K562 (cell line): ENCODE measurements around the gene RPL22. TPM values are rescaled to one million over a fixed set of nuclear protein-coding genes. Genes with fewer than 3 reads are reported as not detected.

Experiments used
- ATAC-seq: fragments of 200-7000 bp; cut with Tn5 transposase; 3 replicates; pipeline ENCODE4 v1.9.1; 2020; ENCODE audit warnings: moderate library complexity
- BruUV-seq: library from RNA; stranded (reverse); fragments of 400-500 nt; replicated peaks from 2 replicates; lab custom pipeline; 2021; lab: Mats Ljungman, UMichigan
- CTCF ChIA-PET: fragments of 300-600 bp; formaldehyde crosslinking; extraction: SDS; loops from one replicate; lab custom pipeline; 2021; ENCODE audit warnings: low intra/inter-chr PET ratio; lab: Yijun Ruan, JAX
- POLR2A ChIA-PET: fragments of 300-600, 350-650 bp; sonication (Branson Sonifier 250); formaldehyde crosslinking; extraction: SDS; loops from one replicate; lab custom pipeline; 2021; ENCODE audit warnings: antibody characterized with exemption, inconsistent platforms; lab: Yijun Ruan, JAX
- DNase-seq, 4 experiments: peaks; one replicate each; pipeline versions ENCODE4 v3.0.0 to v3.0.0-alpha.2; 2011 to 2018; ENCODE audit warnings: low spot score in 3 of 4, mixed read lengths in 3 of 4; ENCODE audit errors: extremely low read depth in 1 of 4
- FAIRE-seq: peaks from 2 replicates; lab custom pipeline; 2011; peaks lifted over from hg19 to GRCh38; lab: Jason Lieb, UNC
- H2AFZ ChIP-seq: 2 replicates; pipeline ENCODE4 v1.6.0; 2011; ENCODE audit warnings: low read depth, low read length, control low read depth, inconsistent platforms
- H3K27ac ChIP-seq: fragments of 200-600 bp; 3 replicates; pipeline ENCODE4 v1.8.0; 2011; ENCODE audit warnings: low read depth, mild to moderate bottlenecking, control low read depth, inconsistent platforms, low read length, moderate library complexity, mixed read lengths; ENCODE audit errors: extremely low read depth
- H3K27me3 ChIP-seq, 2 experiments: fragments of 300-600 bp in 1 of 2; 2 replicates in 1 of 2; 3 replicates in 1 of 2; pipeline versions ENCODE4 v1.6.0 to v1.8.0; 2011; ENCODE audit warnings: inconsistent platforms in 2 of 2, low read length in 2 of 2, mild to moderate bottlenecking in 1 of 2, mixed read lengths in 1 of 2, moderate library complexity in 1 of 2; ENCODE audit not compliant: control insufficient read depth in 2 of 2, insufficient read depth in 2 of 2
- H3K36me3 ChIP-seq: fragments of 300-600 bp; 3 replicates; pipeline ENCODE4 v1.8.0; 2011; ENCODE audit warnings: mild to moderate bottlenecking, low read length, inconsistent platforms; ENCODE audit not compliant: control insufficient read depth, insufficient read depth
- H3K4me1 ChIP-seq, 2 experiments: fragments of 200-600 bp in 1 of 2; replicated peaks in 1 of 2; 2 replicates in 1 of 2; 3 replicates in 1 of 2; pipeline versions ENCODE4 v1.5.1 to v1.8.0; 2011; ENCODE audit warnings: inconsistent platforms in 2 of 2, low read length in 2 of 2, mild to moderate bottlenecking in 1 of 2, mixed read lengths in 1 of 2, moderate library complexity in 1 of 2; ENCODE audit not compliant: control insufficient read depth in 2 of 2, insufficient read depth in 2 of 2
- H3K4me2 ChIP-seq: 2 replicates; pipeline ENCODE4 v1.6.1; 2011; ENCODE audit warnings: low read length, control low read depth, inconsistent platforms, mixed read lengths; ENCODE audit not compliant: insufficient read depth
- H3K4me3 ChIP-seq: fragments of 200-600 bp; sonication (generic), shearing (Covaris generic); 2 replicates; pipeline ENCODE4 v1.5.1; 2016; ENCODE audit warnings: control low read depth, inconsistent platforms
- H3K79me2 ChIP-seq: fragments of 200-600 bp; 3 replicates; pipeline ENCODE4 v1.8.0; 2011; ENCODE audit warnings: low read length, inconsistent platforms; ENCODE audit not compliant: control insufficient read depth, insufficient read depth
- H3K9ac ChIP-seq, 2 experiments: 2 replicates each; pipeline versions ENCODE4 v1.6.0 to v1.6.1; 2011; ENCODE audit warnings: low read depth in 2 of 2, low read length in 2 of 2, control low read depth in 1 of 2, inconsistent platforms in 1 of 2, mild to moderate bottlenecking in 1 of 2, mixed read lengths in 1 of 2; ENCODE audit not compliant: insufficient read depth in 1 of 2
- H3K9me1 ChIP-seq: one replicate; pipeline ENCODE4 v1.6.0; 2011; ENCODE audit warnings: inconsistent platforms, mild to moderate bottlenecking, low read length, moderate library complexity; ENCODE audit not compliant: control insufficient read depth, insufficient read depth
- H3K9me3 ChIP-seq: replicated peaks from 2 replicates; pipeline ENCODE4 v1.5.1; 2011; ENCODE audit warnings: low read depth, low read length, inconsistent platforms; ENCODE audit not compliant: control insufficient read depth, insufficient read depth
- H4K20me1 ChIP-seq: replicated peaks from 2 replicates; pipeline ENCODE4 v1.6.1; 2011; ENCODE audit warnings: low read length, inconsistent platforms, mixed read lengths; ENCODE audit not compliant: control insufficient read depth, insufficient read depth
- BACH1 ChIP-seq: fragments of 200-800 bp; sonication (Bioruptor generic); IDR thresholded peaks from 2 replicates; pipeline ENCODE4 v1.6.1; 2016; ENCODE audit warnings: missing genetic modification characterization, missing compliant biosample characterization
- EP300 ChIP-seq: IDR thresholded peaks from 2 replicates; pipeline ENCODE4 v1.6.1; 2012; ENCODE audit warnings: low read length, improper control_type of control experiment
- LCOR ChIP-seq: sonication (generic); formaldehyde crosslinking; IDR thresholded peaks from 2 replicates; pipeline ENCODE4 v1.8.0; 2022; ENCODE audit warnings: mild to moderate bottlenecking, missing genetic modification reagents
- PHF20 ChIP-seq: fragments of 450-650 bp; IDR thresholded peaks from 2 replicates; pipeline ENCODE4 v1.6.1; 2018; ENCODE audit not compliant: partially characterized antibody
- PML ChIP-seq: IDR thresholded peaks from 2 replicates; pipeline ENCODE4 v1.6.1; 2012; ENCODE audit warnings: low read length, inconsistent platforms
- RREB1 ChIP-seq: fragments of 250-450 bp; sonication (Bioruptor Pico); IDR thresholded peaks from 2 replicates; pipeline ENCODE4 v1.4.0; 2020
- TOE1 ChIP-seq, 2 experiments: fragments of 450-650 bp in 1 of 2; sonication (generic) in 1 of 2; formaldehyde crosslinking in 1 of 2; IDR thresholded peaks; 2 replicates each; pipeline versions ENCODE4 v1.7.1 to v1.8.0; 2016 to 2022; ENCODE audit warnings: borderline replicate concordance in 2 of 2, mild to moderate bottlenecking in 2 of 2, antibody characterized with exemption in 1 of 2, inconsistent platforms in 1 of 2, low read depth in 1 of 2, missing genetic modification reagents in 1 of 2, moderate library complexity in 1 of 2
- U2AF2 ChIP-seq: fragments of 200-400 bp; formaldehyde crosslinking; optimal IDR thresholded peaks from 2 replicates; pipeline ENCODE3; 2017; ENCODE audit warnings: low read depth, mild to moderate bottlenecking, low read length
- ZBTB8A ChIP-seq: fragments of 450-650 bp; IDR thresholded peaks from 2 replicates; pipeline ENCODE4 v1.6.1; 2018; ENCODE audit warnings: mild to moderate bottlenecking, moderate library complexity; ENCODE audit not compliant: partially characterized antibody
- ZNF707 ChIP-seq: fragments of 250-450 bp; sonication (Bioruptor Pico); conservative IDR thresholded peaks from 2 replicates; pipeline ENCODE4 v1.8.0; 2022; ENCODE audit warnings: inconsistent platforms, mild to moderate bottlenecking, moderate library complexity
- WGBS: fragments of 100-300 bp; shearing (Covaris generic); methylation state at CpG from one replicate; pipeline ENCODE4 v1.1.6; 2016; ENCODE audit warnings: low coverage, mixed read lengths; ENCODE audit not compliant: insufficient coverage; ENCODE audit errors: missing lambda C conversion rate; 5-methylcytosine and 5-hydroxymethylcytosine counted together
- in situ Hi-C: fragments of 300-500 bp; cut with MboI; formaldehyde crosslinking; loops from 4 replicates; pipeline ENCODE4 v1.15.0; 2018; ENCODE audit warnings: inconsistent platforms, mixed read lengths
- intact Hi-C: fragments of 100-400 bp; cut with micrococcal nuclease; formaldehyde crosslinking; loops from 2 replicates; pipeline ENCODE4 v1.14.2; 2022
- polyA plus RNA-seq, 8 experiments: library from polyadenylated mRNA; depleted of rRNA in 4 of 8; stranded (reverse) in 5 of 8; unstranded in 3 of 8; fragments of >200 nt; fragmentation: Nextera tagmentation in 2 of 8; fragmentation: Illumina TruSeq in 1 of 8; extraction: Ambion mirVana in 2 of 8; extraction: Trizol in 1 of 8; gene quantifications; 2 replicates each; pipeline versions ENCODE4 v1.2.1 to v1.2.3, GENCODE V29; 2011 to 2014; ENCODE audit warnings: inconsistent platforms in 1 of 8, missing spikeins in 1 of 8
- total RNA-seq, 7 experiments: library from RNA; depleted of rRNA in 6 of 7; stranded (reverse); fragments of >200 nt in 6 of 7; fragmentation: Illumina TruSeq in 2 of 7; extraction: Trizol in 2 of 7; gene quantifications; 2 replicates each; pipeline versions ENCODE4 v1.2.1 to v1.2.3, GENCODE V29; 2011 to 2021; ENCODE audit warnings: low replicate concordance in 1 of 7
- TF ChIP-seq, protein P1 (sequence below): fragments of 250-450 bp; sonication (Bioruptor Pico); IDR thresholded peaks from 2 replicates; pipeline ENCODE4 v1.9.0; 2021; ENCODE audit warnings: mild to moderate bottlenecking, inconsistent platforms

Gene RPL22
- total and polyA plus RNA-seq, 9 of the 15 experiments (the other 6 are each of a cell fraction or from before 2014, with no cell fraction given) = 467 to 1,165 (median 607) TPM

GRCh38 chr1:6185151-6185550 is 14.2 kb downstream of the RPL22 start (continued):
- no peak for TF ChIP-seq RREB1 (CRISPR knock-in tag)
- no peak for TF ChIP-seq PML
- TF ChIP-seq, all 486 proteins: peak for 0

DNA sequence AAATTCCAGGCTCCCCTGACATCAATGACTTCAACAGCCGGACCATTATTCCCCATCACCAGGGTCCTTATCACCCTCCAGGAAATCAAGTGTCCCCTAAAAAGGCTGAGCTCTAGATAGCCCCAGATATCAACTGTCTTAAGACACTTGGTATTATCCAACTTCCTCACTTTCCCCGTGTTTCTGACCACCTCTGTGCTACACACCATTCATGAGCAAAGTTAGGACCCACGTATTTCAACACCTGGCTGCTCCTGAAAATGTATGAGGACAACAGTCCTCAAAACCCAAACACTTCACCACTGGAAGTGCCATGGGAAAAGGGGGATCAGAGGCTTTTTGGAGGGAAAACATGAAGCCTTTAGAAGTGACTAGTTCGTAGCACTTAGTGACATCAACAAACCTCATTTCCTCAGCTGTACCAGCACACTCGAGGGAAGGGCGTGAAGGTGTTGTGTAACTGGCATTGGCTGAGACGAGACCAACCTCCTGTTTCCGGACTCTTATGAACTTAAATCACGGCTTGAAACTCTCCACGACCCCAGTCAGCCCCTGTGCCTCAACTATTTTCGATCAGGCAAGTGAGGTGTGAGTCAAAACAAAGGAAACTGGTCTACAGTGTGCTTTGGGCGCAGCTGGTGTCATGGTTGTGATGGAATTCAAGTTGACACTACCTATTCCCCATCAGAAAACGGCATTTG is 15.2 kb downstream of the RPL22 start:
- Histone ChIP-seq H3K9me1 (peaks cover 5% of the 10 kb centered on the region), H3K9me3 (no peaks in the 10 kb centered on the region), H3K27me3 (no peaks in the 10 kb centered on the region), H2AFZ (no peak overlapping the region), H3K4me3 (no peak overlapping the region), H3K4me1 (peaks cover 3 to 9% of the 10 kb centered on the region in 2 experiments; a peak in 3 of 5 replicates), H3K4me2 (no peak overlapping the region), H3K36me3 (peaks cover 47% of the 10 kb centered on the region), H4K20me1 (peaks cover 45% of the 10 kb centered on the region), H3K9ac (no peak overlapping the region), H3K27ac (no peak overlapping the region), H3K79me2 (peaks cover 25% of the 10 kb centered on the region)
- ChIA-PET CTCF (no interaction called here), POLR2A (interaction anchor here (0.6 to 1.8 kb wide), 4 partner anchors 13 to 175 kb away, joined by 3 to 5 read pairs (median 3); no protein-coding TSS in a partner anchor)
- BruUV-seq = no TSS peak
- intact Hi-C loops = no loop called here
- ATAC-seq (peak; percentile 47), FAIRE-seq (peak; percentile 65), DNase-seq (no peak)
- WGBS = 63% methylated on average over 13 of the region's 13 CpGs
- in situ Hi-C loops = no loop called here
- TF ChIP-seq, protein P1, sequence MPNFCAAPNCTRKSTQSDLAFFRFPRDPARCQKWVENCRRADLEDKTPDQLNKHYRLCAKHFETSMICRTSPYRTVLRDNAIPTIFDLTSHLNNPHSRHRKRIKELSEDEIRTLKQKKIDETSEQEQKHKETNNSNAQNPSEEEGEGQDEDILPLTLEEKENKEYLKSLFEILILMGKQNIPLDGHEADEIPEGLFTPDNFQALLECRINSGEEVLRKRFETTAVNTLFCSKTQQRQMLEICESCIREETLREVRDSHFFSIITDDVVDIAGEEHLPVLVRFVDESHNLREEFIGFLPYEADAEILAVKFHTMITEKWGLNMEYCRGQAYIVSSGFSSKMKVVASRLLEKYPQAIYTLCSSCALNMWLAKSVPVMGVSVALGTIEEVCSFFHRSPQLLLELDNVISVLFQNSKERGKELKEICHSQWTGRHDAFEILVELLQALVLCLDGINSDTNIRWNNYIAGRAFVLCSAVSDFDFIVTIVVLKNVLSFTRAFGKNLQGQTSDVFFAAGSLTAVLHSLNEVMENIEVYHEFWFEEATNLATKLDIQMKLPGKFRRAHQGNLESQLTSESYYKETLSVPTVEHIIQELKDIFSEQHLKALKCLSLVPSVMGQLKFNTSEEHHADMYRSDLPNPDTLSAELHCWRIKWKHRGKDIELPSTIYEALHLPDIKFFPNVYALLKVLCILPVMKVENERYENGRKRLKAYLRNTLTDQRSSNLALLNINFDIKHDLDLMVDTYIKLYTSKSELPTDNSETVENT (CRISPR knock-in tag) = no peak
- no peak for TF ChIP-seq ZBTB8A
- TF ChIP-seq ZNF707 = no peak
- TF ChIP-seq TOE1 (IDR thresholded peaks at IDR 0.05; ENCODE audit: borderline replicate concordance) = no peak
- no peak for TF ChIP-seq TOE1 (CRISPR knock-in tag; IDR thresholded peaks at IDR 0.05; ENCODE audit: borderline replicate concordance, low read depth)
- no peak for TF ChIP-seq BACH1 (tag)
- no peak for TF ChIP-seq PHF20
- 0 out of 2 replicates have a peak, but pooled peaks have one; percentile 13 for TF ChIP-seq LCOR (CRISPR knock-in tag)
- TF ChIP-seq U2AF2 = no peak
- TF ChIP-seq EP300 = no peak
